GM13977 (cell line): ENCODE measurements around the gene ACOT2.

Source experiments
- DNase-seq: peaks from one replicate; pipeline ENCODE4 v3.0.0; 2012; ENCODE audit warnings: low spot score
- in situ Hi-C: fragments of 300-500 bp; cut with MboI; formaldehyde crosslinking; loops from one replicate; pipeline ENCODE4 v1.12.0; 2022; ENCODE audit warnings: low sequenced_read_pairs, low pct_unique_long_range_greater_than_20kb, mixed read lengths, inconsistent platforms; ENCODE audit not compliant: unreplicated experiment
- TF ChIP-seq, protein P1 (sequence below): IDR thresholded peaks from 2 replicates; pipeline ENCODE4 v1.5.1; 2012; ENCODE audit warnings: mild to moderate bottlenecking, control low read depth; ENCODE audit not compliant: insufficient read depth; ENCODE audit errors: extremely low read depth, missing control alignments

ACOT2 gene

GRCh38 chr14:73616831-73617230, 47.8 kb downstream of the ACOT2 start:
- DNase-seq: no peak
- in situ Hi-C loops: no loop called here
- TF ChIP-seq, protein P1, sequence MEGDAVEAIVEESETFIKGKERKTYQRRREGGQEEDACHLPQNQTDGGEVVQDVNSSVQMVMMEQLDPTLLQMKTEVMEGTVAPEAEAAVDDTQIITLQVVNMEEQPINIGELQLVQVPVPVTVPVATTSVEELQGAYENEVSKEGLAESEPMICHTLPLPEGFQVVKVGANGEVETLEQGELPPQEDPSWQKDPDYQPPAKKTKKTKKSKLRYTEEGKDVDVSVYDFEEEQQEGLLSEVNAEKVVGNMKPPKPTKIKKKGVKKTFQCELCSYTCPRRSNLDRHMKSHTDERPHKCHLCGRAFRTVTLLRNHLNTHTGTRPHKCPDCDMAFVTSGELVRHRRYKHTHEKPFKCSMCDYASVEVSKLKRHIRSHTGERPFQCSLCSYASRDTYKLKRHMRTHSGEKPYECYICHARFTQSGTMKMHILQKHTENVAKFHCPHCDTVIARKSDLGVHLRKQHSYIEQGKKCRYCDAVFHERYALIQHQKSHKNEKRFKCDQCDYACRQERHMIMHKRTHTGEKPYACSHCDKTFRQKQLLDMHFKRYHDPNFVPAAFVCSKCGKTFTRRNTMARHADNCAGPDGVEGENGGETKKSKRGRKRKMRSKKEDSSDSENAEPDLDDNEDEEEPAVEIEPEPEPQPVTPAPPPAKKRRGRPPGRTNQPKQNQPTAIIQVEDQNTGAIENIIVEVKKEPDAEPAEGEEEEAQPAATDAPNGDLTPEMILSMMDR: no peak

GRCh38 chr14:73619524-73619923, 50.5 kb downstream of the ACOT2 start:
- in situ Hi-C loops: no loop called here
- DNase-seq: no peak
- TF ChIP-seq, protein P1: no peak

DNA sequence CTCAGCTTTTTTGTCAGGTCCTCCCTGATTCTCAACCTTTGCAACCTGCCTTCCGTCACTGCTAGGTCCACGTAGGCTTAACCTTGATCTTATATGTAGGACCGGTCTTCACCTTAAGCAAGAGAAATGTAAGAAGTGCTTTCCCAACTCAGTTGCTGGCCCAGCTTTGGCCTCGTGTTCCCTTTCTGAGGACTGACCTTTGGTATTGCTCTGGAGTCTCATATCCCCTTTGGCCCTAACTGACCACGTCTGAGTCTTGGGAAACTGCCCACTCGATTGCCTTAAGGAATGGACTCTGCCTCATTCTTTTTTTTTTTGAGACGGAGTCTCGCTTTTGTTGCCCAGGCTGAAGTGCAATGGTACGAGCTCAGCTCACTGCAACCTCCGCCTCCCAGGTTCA, 51.3 kb downstream of the ACOT2 start:
- no peak for DNase-seq
- in situ Hi-C loops: no loop called here
- TF ChIP-seq, protein P1: no peak

DNA sequence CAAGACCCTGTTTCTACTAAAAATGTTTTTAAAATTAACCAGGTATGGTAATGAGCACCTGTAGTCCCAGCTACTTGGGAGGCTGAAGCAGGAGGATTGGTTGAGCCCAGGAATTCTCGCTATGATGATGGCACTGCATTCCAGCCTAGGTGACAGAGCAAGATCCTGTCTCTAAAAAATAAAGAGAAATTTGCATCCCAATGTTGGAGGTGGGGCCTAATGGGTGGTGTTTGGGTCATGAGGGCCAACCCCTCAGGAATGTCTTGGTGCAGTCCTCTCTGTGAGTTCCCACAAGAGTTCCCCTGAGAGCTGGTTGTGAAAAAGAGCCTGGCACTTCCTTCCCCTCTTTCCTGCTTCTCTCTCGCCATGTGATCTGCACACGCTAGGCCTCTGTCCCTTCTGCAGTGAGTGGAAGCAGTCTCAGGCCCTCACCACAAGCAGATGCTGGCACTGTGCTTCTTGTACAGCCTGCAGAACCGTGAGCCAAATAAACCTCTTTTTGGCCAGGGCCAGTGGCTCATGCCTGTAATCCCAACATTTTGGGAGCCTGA, 54.6 kb downstream of the ACOT2 start:
- in situ Hi-C loops: no loop called here
- TF ChIP-seq, protein P1: no peak
- DNase-seq: no peak
